ENCODE results near the gene SLC17A2.
"Not testable (repeated sequence)": the region's sequence is repeated elsewhere in the genome, so short reads cannot be mapped to it uniquely, and the experiment has no call there.

The SLC17A2 gene

DNA sequence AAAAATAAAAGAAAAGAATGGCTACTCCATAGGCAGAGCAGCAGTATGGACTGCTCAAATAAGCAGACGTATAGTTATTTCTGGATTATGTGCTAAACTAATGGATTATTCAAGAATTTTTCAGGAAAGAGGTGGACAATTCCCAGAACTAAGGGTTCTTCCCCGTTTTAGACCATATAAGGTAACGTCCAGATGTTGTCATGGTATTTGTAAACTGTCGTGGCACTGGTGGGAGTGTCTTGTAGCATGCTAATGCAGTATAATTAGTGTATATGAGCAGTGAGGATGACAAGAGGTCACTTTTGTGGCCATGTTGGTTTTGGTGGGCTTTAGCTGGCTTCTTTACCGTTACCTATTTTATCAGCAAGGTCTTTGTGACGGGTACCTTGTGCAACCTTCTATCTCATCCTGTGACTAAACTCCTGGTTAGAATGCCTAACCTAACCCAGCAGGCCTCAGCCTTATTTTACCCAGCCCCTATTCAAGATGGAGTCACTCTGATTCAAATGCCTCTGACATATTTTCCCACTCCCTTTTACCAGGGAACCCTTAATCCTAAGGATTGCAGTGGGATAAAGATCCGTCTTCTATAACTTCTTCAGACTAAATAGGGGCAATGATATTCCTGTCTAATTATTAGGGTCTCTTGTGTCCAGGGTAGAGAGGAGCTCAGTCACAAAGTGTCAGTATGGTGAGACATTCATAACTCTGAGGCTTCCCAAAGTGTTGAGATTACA, 21.0 kb upstream of the SLC17A2 start:
- no peak for FAIRE-seq

DNA sequence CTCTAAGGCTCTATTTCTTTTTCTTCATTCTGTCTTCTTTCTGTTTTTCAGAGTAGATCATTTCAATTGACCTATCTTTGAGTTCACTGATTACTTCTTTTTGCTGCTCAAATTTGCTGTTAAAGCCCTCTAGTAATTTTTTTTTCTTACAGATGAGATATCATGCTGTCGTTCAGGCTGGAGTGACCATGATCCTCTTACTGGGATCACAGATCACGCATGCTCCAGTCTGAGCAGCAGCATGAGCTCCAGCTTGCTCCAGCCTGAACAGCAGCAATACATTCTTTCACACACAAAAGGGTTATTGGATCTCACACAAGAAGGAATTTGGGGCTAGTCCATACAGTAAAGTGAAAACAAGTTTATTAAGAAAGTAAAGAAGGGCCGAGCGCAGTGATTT, 19.8 kb upstream of the SLC17A2 start:
- no peak for FAIRE-seq

DNA sequence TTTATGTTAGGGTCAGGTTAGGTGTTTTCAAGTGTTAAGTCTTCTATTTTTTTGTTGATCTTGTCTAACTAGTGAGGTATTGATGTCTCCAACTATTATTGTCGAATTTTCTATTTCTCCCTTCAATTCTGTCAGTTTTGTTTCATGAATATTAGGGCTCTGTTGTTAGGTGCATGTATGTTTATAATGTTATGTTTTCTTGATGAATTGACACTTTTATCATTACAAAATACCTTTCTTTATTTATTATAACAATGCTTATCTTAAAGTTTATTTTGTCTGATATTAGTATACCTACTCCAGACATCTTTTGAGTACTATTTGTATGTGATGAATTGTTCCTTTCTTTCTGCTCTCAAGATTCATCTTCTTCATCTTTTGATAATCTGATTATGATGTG, 19.2 kb upstream of the SLC17A2 start:
- FAIRE-seq, result no peak

DNA sequence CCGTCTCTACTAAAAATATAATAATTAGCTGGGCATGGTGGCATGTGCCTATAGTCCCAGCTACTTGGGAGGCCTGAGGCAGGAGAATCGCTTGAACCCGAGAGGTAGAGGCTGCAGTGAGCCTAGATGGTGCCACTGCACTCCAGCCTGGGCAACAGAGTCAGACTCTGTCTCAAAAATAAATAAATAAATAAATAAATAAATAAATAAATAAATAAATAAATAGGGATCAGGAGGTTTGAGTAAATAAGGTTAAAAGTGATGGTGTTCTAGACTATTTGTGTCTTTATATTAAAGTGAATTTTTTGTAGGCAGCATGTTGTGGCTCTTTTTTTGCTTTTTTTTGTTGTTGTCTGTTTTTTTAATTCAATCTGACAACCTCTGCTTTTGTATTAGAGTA, 17.0 kb upstream of the SLC17A2 start:
- not testable (repeated sequence) for FAIRE-seq

DNA sequence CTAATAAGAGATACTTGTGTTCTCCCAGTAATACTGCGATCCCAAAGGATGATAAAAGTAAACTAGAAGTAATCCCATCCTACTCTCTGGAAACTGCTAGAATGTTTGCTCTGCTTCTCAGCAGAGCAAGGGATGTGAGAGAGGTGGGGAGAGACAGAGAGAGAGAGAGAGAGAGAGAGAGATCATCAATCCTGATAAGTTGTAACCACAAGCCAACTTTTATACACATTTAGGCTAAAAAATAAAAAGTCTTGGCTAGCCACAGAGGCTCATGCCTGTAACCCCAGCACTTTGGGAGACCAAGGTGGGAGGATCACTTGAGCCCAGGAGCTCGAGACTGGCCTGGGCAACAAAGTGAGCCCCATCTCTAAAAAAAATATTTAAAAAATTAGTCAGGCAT, 16.1 kb upstream of the SLC17A2 start:
- no peak for FAIRE-seq

DNA sequence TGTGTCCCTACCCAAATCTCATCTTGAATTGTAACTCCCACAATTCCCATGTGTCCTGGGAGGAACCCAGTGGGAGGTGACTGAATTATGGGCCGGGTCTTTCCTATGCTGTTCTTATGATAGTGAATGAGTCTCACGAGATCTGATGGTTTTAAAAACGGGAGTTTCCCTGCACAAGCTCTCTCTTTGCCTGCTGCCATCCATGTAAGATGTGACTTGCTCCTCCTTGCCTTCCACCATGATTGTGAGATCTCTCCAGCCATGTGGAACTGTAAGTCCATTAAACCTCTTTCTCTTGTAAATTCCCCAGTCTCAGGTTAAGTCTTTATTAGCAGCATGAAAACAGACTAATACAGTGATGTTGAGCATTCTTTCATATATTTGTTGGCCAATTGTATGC, 15.2 kb upstream of the SLC17A2 start:
- FAIRE-seq, result not testable (repeated sequence)

DNA sequence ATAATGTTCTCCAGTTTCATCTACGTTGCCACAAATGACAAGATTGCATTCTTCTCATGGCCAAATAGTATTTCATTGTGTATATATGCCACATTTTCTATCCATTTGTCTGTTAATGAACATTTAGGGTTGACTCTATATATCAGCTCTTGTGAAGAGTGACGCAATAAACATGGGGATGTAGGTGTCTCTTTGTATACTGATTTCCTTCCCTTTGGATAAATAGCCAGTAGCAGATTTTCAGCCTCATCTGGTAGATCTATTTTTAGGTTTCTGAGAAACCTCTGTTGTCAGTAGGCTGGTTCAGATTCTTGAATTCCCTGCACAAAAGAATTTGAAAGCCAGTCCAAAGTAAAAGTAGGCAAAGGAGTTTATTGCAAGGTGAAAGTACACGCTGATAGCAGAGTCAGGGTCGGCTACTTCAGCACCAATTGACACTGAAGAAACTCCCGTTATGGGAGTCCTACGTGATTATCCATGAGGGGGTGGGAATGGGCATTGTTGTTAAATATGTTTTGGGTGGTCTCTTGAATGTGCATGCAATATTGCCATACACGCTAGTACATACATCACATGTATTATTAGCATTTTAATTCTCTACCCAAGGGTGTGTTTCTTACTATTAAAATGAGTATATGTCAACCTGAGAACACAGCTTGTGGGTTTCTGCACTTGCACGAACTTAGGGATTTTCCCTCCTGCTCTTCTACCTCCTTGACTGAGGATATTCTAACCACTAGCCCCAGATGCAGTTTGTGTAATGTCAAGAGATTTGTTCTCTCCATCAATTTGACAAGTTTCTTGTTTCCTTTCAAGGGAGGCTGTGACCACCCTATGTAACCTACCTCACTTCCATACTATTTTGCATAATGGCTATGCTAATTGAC, 14.4 kb upstream of the SLC17A2 start:
- no peak for FAIRE-seq

DNA sequence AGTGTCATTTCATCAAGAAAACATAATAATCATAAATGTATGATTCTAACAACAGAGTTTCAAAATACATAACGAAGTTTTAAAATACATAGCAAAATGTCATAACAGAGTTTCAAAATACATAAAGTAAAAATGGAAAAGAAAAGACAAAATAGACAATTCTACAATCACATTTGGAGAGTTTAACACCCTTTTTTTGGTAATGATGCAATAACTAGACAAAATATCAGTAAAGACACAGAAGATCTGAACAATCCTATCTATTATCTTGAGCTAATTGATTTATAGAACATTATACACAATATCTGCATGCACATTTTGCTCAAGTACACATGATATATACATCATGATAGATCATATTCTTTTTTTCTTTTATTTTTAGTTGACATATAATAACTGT, 13.4 kb upstream of the SLC17A2 start:
- no peak for FAIRE-seq

DNA sequence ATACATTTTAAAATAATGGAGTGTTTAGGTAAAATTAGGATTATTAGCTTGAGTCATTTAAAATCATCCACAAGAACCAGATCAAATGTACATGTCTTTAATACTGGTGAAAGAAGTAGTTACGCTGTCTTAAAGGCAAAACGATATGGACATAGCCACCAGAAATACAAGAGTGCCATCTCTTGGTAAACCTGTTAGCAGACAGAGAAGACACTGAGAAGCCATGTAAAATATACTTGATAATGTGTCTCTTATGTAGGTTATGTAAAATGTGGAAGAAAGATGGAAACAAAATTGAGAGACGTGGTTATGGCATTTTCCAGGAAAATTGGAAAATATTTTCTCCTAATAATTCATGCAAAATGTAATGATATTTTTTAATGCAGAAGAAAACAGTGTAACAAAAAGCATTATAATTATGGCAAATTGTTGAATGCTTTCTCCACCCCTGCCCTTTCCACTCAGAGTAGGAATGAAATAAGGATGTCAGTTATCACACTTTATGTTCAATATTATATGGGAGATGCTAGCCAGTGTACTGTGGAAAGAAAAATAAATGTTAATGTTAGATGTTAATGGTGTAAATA, 12.2 kb upstream of the SLC17A2 start:
- peak; percentile 92 for FAIRE-seq

DNA sequence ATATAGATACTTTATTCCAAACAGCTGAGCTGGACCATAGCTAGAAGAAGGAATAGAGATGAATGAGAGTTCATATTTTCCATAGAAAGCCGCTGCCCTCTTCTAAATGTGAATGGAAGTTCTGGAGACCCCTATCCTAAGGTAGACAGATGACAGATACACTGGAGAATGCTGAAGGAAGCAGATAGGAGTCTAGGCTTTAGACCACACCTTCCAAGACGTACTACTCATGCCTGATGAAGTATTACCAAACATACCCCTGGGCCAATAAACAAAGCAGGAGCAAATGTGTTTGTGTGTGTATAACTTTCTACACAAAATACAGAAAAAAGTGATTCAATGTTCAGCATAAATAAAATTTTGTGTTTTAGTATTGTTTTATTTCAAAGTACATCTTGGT, 9.1 kb upstream of the SLC17A2 start:
- no peak for FAIRE-seq

DNA sequence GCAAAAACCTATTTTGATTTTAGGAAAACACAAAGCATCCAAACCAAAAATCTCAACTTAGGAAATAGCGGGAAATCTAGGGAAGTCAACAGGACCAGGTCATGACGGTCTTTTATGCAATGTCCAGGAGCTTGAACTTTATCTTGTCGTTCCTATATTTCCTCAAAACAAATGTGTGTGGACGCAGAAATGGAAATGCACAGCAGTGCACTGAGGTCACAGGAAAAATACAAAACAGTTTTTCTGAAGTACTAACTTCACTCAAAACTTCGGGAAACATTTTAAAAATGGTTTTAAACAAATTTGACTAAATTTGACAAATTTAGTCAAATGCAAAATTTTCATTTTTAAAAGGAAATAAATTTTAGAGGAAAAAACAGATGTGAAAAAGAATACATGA, 5.5 kb upstream of the SLC17A2 start:
- FAIRE-seq, result no peak

DNA sequence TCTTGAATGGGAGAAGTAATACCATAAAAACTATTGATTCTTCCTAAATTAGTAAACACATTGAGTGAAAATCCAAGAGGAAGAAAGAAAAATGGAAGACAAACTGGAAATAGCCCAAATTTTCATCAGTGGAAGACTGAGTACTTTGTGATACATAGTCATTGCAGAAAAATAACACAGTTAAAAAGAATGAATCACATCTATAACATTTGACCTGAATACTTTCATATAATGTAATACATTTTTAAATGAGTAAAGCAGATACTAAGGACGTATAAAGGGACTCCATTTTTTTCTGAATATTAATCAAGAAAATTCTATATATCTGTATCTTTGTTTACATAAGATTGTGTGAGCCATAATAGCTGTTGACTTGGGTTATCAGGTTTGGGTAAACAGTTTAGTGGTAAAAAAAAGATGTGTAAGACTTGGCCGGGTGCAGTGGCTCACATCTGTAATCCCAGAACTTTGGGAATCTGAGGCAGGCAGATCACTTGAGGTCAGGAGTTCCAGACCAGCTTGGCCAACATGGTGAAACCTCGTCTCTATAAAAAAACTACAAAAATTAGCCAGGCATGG, 4.3 kb upstream of the SLC17A2 start:
- no peak for FAIRE-seq

DNA sequence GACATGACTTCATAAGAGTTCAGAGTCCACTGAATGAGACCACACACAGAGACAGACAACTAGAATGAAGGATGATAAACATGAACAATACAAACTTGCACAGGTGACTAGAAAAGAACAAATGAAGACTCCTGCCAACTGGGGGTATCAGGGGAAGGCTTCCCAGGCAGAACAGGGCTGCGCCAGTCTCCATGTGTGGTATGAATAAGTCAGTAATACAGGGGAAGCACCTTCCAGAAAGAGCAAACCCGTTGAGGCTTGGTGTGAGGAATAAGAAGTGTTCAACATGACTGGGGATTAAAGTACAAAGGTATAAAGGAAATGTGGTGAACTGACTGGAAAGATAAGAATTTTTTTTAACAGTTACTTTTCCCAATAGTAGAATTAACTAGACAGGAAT, 3.7 kb upstream of the SLC17A2 start:
- no peak for FAIRE-seq

DNA sequence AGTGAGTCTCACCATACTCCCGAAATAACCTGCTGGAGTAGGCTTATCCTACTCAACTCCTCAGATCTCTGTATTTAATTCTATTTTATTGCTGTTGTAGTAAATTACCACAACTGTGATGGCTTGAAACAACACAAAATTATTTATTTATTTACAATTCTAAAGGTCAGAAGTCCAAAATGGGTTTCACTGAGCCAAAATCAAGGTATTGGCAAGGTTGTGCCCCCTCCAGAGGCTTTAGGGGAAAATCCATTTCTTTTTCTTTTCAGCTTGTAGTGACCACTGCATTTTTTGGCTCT, 869 bp upstream of the SLC17A2 start:
- no peak for FAIRE-seq

DNA sequence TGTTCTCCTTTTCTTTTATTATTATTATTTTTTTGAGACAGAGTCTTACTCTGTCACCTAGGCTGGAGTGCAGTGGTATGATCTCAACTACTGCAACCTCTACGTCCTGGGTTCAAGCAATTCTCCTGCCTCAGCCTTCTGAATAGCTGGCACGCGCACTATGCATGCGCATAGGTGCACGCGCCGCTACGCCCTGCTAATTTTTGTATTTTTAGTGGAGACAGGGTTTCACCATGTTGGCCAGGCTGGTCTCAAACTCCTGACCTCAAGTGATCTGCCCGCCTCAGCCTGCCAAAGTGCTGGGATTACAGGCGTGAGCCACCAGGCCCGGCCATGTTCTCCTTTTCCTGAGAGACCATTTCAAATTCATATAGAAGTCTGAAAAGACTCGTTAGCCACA, 706 bp downstream of the SLC17A2 start:
- FAIRE-seq, result not testable (repeated sequence)

DNA sequence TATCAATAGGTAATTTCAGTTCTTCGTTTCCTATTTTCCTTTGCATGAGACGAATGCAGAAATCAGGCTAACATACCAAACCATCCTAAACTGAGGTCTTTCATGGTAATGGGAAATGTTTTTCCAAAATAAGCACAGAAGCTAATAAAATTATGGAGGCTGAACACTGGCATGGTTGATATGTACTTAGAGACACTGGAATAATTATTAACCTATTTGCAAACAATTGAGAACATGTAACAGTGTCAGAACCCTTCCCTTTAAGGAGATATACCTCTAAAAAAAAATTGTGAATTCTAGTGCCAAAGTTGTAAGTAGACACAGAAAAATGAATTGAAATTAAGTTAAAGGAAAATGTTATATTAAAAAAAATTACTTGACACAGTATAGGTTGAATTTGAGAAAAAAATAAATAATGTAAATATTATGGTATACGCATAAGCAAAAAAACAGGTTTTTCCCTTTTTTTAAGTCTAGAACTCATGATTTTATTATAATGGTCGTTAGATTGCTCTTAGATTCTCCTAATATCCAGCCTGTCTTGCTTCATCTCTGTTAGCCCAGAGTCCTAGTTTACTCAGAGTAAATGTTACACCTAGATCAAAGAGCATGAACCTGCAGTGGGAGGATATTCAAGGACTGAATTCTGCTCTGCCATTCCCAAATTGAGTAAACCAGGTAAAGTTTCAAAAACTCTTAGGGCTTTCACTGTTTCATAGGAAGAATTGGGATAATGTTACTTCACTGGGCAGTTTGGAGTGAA, 1.7 kb downstream of the SLC17A2 start:
- FAIRE-seq, result no peak

DNA sequence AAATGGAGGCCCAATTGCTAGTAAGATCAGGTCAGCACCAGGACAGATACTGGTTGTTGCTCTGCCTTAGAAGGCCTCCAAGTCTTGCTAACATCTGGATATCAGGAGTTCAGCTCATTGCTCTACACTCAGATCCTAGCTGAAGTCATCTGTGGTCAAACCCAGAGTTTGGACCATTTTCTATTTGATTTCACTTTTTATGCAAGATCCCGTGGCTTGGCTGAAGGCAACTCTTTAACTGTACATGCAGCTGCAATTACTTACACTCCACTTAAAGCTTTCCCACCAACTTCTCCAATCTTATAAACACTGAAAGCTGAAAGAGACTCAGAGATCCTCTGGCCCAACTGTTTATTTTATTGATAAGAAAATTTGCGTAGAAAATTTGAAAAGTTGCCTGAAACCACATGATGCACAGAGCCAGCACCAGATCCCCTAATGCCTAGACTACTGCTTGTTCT, 2.7 kb downstream of the SLC17A2 start:
- FAIRE-seq, result no peak

DNA sequence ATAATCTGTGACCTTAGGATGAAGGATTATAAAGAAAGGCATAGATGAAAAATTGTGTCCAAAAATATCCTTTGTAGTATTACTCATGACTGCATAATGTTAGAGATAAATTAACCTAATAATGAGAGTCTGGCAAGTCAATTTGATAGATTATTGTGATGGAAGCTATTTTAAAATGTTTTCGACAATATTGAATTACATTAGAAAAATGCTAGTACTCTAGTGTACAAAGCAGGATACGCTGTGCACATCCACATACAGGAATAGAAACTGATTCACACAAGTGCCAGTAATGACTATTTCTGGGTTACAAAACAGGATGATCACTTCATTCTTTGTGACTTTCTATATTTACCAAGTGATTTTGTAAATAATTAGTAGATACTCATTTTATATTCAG, 3.3 kb downstream of the SLC17A2 start:
- FAIRE-seq, result no peak

DNA sequence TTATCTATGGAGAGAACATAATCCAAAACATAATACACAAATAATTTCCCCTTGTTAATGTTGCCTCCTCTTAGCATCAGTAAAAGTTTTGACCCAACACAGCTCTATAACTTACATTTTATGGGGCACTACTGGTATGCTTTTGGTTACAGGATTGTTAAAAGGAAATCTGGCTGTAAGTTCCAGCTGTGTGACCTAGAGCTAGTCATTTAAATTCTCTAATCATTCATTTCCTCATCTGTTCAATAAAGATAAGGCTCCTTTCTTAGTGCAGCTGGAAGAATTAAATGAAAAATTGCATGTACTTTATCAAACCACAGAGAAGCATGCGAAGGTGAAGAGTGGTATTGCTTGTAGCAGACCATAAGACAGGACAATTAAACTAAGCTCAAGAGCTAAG, 4.6 kb downstream of the SLC17A2 start:
- FAIRE-seq, result no peak

DNA sequence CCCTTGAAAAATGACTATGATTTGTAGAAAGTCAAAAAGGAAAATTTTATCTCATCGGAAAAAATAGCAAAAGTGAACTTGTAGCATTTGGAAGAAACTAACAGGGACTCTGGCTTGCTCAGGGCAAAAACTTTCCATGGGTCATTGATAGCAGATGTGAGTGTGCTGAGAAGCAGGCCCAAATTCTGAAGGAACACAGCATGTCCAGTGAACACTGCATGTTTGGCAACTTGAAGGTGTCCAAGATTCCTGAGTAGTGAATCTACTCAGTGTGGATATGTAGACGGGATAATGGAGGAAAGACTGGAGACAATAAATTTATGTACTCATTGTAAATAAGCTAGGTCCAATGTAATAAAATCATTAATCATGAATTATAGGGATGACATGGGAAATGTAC, 8.2 kb downstream of the SLC17A2 start:
- no peak for FAIRE-seq

DNA sequence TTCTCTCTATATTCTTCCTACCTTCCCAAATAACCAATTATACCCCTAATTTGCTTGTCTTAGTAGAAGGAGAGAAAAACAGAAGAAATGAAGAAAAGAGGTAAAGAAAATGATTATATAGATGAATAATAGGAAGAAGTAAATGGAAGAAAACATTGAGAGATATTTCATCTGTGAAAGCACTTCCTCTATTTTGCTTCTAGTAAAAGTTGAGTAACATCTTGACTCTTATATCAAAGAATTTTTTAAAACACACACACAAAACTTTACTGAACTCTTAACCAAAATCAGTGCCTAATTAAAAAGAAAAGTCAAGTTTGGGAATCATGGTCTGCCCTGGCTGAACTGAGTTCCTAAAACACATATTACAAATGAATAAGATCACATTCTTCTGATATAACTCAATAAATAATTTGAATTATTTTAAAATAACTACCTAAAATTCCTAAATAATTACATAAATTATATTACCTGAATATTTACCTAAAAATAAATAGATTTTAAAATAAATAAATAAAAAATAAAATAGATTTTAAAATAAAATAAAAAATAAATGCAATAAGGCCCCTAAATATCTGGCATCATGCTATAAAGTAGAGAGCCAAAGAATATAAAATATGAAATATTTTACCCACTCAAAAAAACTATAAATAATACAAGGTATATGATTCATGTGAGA, 8.8 kb downstream of the SLC17A2 start:
- peak; percentile 90 for FAIRE-seq

DNA sequence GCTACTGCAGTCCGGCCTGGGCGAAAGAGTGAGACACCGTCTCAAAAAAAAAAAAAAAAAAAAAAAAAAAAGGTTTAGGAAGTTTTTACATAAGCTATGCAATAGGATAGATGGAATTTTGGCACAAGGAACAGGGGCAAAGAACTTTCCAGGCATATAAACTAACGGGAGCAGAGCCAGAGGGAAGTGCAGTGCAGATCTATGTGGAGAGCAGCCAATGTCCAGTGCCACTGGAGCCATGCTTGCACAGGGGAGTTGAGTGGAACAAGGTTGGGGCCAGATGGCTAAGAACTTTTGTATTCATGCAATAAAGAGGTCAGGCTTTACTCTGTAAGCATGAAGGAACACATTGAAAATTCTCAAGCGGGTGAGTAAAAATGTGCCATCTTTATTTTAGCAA, 10.8 kb downstream of the SLC17A2 start:
- FAIRE-seq, result no peak
